Measurements from ENCODE around the gene UNC5A.

The UNC5A gene

GRCh38 chr5:176851380-176851779 lies 41.0 kb downstream of the UNC5A start:
- H3K27me3 ChIP-seq (ENCODE audit: insufficient read depth, poor library complexity, severe bottlenecking), result peaks cover 9% of the 10 kb centered on the region
- DNase-seq (ENCODE audit: low read depth in 1 of 2, low spot score in 1 of 2), result no peak
- TF ChIP-seq REST (IDR thresholded peaks at IDR 0.05; ENCODE audit: insufficient replicate concordance, low read depth) (no peak), SPI1 (IDR thresholded peaks at IDR 0.05; ENCODE audit: borderline replicate concordance, low read depth) (no peak), GABPA (IDR thresholded peaks at IDR 0.05; ENCODE audit: low read depth) (no peak), CTCF (IDR thresholded peaks at IDR 0.05; ENCODE audit: insufficient read depth, low read length) (no peak), POLR2AphosphoS5 (IDR thresholded peaks at IDR 0.05; ENCODE audit: low read depth) (no peak)
- H3K27ac ChIP-seq (replicated peaks), result no peak overlapping the region
- no peak overlapping the region for H3K4me3 ChIP-seq (replicated peaks; ENCODE audit: insufficient read depth, low read length)

GRCh38 chr5:176851871-176852658 lies 41.7 kb downstream of the UNC5A start:
- Histone ChIP-seq H3K27ac (replicated peaks) (no peak overlapping the region), H3K27me3 (ENCODE audit: insufficient read depth, poor library complexity, severe bottlenecking) (peaks cover 4% of the 10 kb centered on the region), H3K4me3 (replicated peaks; ENCODE audit: insufficient read depth, low read length) (no peak overlapping the region)
- TF ChIP-seq POLR2AphosphoS5 (IDR thresholded peaks at IDR 0.05; ENCODE audit: low read depth) (no peak), REST (IDR thresholded peaks at IDR 0.05; ENCODE audit: insufficient replicate concordance, low read depth) (no peak), GABPA (IDR thresholded peaks at IDR 0.05; ENCODE audit: low read depth) (no peak), SPI1 (IDR thresholded peaks at IDR 0.05; ENCODE audit: borderline replicate concordance, low read depth) (no peak), CTCF (IDR thresholded peaks at IDR 0.05; ENCODE audit: insufficient read depth, low read length) (no peak)
- no peak for DNase-seq (ENCODE audit: low read depth in 1 of 2, low spot score in 1 of 2)

- H3K4me3 ChIP-seq (replicated peaks; ENCODE audit: insufficient read depth, low read length), result no peak overlapping the region
- no peaks in the 10 kb centered on the region for H3K27me3 ChIP-seq (ENCODE audit: insufficient read depth, poor library complexity, severe bottlenecking)
- no peak for TF ChIP-seq POLR2AphosphoS5 (IDR thresholded peaks at IDR 0.05; ENCODE audit: low read depth)
- TF ChIP-seq CTCF (IDR thresholded peaks at IDR 0.05; ENCODE audit: insufficient read depth, low read length), result no peak
- no peak for DNase-seq (ENCODE audit: low read depth in 1 of 2, low spot score in 1 of 2)
- H3K27ac ChIP-seq (replicated peaks), result no peak overlapping the region
Measured at GRCh38 chr5:176853151-176853778, 42.9 kb downstream of the UNC5A start.
